Stimulated activated CD4-positive, alpha-beta T cell treated with anti-CD3 and anti-CD28 coated beads, TNF-alpha, amount 100 ng/mL, for 1 hour (primary cell): ENCODE results near the gene ACOT13.
"Not testable (repeated sequence)": the region's sequence is repeated elsewhere in the genome, so short reads cannot be mapped to it uniquely, and the experiment has no call there.

Experiments
- DNase-seq, 3 donors: peaks; one replicate each; pipeline ENCODE4 v3.0.0-alpha.2; 2020; ENCODE audit warnings: low read depth in 3 of 3, low spot score in 1 of 3

Gene ACOT13

GRCh38 chr6:24661759-24662158 lies 5.1 kb upstream of the ACOT13 start:
- not testable (repeated sequence) for DNase-seq

DNA sequence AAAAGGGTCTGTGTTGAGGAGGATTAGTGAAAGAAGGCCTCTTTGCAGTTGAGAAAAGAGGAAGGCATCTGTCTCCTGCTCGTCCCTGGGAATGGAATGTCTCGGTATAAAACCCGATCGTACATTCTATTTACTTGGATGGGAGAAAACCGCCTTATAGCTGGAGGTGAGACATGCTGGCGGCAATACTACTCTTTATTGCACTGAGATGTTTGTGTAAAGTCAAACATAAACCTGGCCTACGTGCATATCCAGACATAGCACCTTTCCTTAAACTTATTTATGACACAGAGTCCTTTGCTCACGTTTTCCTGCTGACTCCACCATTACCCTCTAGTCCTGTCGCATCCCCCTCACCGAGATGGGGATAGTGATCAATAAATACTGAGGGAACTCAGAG lies 4.6 kb upstream of the ACOT13 start:
- no peak for DNase-seq

- DNase-seq = no peak
These were observed 3.7 kb upstream of the ACOT13 start for GRCh38 chr6:24663189-24663588.

DNA sequence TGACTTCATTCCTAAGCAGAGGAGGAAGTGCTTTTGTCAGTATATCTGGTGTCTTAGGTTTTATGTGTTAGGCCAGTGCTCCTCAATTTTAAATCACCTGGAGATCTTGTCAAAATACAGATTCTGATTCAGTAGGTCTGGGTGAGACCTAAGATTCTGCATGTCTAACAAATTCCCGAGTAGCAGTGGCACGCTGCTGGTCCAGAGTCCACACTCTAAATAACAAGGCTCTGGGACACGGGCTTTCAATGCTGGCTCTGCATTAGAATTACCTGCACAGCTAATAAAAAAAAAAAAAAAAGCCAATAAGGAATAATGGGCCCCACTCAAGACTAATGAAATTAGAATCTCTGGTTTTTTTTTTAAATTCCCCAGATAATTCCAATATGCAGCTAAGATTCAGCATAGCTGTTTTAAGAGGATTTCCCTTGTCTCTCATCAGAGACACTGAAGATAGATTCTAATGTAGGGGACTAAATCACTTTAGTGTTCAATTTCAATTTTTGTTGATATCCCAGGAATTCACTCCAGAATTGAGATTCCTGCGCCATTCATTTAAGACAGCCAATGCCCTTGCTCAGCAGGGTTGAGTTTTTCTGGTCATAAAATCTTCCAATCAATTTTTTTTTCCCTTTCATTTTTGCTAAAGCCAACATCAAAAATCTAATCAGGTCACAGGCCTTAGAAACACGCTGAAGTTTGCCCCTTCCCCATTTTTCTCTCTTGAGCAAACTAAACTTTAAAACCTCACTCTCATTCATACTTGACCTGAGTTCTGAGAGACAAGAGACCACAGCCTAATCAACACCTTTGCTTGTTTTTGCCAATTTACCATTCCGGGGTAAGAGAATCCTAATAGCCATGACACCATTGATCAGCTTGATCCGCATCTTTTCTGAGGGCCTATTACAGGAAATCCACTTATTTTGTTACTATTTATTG lies 2.6 kb upstream of the ACOT13 start:
- DNase-seq = no peak

DNA sequence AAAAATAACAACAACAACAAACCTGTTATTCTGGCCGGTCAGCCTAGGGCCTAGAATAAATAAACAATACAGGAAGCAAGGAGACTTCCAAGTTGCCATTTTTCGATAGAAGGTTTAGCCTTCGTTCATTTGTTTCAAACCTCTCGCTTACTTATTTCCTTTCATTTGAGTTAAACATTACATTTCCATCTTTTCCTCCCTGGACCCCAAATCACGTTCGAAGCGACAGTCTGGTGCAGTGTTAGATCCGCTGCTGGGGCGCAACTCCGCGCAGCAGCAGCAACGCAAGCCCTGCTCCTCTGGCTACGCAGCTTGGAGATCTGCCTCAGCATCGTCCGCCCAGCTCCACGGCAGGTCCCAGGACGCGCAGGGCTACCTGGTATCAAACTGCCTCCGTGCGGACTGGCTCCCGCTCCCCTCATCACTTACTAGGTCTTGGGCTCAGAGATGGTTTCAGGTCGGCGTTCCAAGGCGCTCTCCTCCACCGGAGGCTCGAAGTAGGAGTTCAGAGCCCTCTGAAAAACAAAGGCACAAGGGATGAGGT lies 708 bp upstream of the ACOT13 start:
- DNase-seq = peak in 1 of 3 donors; percentile 9

DNA sequence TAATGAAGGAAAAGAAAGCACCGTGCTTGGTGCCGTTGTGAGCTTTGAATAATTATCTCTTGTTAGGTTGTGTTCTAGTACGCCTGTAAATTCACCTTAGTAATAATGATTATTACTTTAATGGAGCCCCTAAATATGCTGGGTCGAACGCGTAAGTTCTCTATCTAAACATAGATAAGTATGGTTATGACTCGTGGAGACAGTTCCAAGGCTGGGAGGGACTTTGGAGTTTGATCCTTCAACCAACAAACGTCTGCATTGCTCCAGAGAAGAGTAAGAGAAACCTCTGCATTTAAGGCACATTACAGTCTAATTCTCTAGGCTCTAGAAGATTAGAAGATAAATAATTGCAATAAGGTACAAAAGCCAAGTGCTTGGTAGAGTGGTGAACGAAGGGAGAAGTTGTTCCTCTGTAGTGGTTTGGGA lies 514 bp downstream of the ACOT13 start:
- no peak for DNase-seq

GRCh38 chr6:24668066-24668996 lies 1.5 kb downstream of the ACOT13 start:
- not testable (repeated sequence) for DNase-seq

- no peak for DNase-seq
These were observed 2.1 kb downstream of the ACOT13 start for GRCh38 chr6:24668997-24669361.

GRCh38 chr6:24670492-24670891 lies 3.6 kb downstream of the ACOT13 start:
- not testable (repeated sequence) for DNase-seq

DNA sequence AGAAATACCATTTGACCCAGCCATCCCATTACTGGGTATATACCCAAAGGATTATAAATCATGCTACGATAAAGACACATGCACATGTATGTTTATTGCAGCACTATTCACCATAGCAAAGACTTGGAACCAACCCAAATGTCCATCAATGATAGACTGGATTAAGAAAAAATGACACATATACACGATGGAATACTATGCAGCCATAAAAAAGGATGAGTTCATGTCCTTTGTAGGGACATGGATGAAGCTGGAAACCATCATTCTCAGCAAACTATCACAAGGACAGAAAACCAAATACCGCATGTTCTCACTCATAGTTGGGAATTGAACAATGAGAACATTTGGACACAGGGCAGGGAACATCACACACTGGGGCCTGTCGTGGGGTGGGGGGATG lies 4.2 kb downstream of the ACOT13 start:
- DNase-seq = not testable (repeated sequence)

- DNase-seq = no peak
These were observed 5.8 kb downstream of the ACOT13 start for GRCh38 chr6:24672620-24673182.

- no peak for DNase-seq
These were observed 6.7 kb downstream of the ACOT13 start for GRCh38 chr6:24673625-24674024.

DNA sequence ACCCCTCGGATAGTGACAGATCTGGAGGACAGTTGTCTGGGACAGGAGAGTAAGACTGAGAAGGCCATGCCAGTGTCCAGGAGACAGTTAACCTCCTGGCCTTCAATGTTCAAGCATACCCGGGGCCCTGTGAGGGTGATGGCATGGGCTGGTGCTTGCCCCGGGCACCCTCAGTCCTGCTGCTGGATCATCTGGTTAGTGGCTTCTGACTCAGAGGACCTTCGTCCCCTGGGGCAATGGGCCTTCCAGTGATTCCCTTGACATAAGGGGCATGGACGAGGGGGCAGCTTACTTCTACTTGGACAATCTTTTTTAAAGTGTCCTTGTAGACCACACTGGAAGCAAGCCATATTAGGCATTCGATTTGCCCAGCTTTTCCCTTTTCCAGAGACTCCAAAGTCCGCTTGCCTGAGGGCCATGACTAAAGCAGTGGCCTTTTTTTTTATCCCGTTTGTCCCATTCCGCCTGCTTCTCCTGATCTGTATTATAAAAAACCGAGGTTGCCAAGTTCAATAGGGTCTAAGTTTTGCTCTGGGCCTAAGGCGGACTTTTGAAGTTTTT lies 12.0 kb downstream of the ACOT13 start:
- not testable (repeated sequence) for DNase-seq

DNA sequence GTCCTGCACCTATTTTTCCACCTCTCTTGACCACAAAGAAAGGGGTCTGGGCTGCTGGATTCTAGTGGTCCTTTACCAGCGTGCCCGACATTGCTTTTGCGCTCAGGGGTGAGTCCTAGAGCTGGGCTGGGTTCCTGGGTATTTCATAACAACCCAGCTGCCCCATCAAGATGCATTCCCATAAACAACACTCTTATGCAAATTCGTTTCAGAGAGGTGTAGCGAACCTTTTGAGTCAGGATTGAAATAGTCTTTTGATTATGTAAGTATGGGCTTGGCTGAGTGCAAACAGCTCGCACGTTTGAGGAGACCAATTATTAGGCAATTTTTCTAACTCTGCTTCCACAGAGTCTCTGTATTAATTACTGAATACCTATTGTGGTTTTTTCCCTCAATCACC lies 13.7 kb downstream of the ACOT13 start:
- no peak for DNase-seq

- no peak for DNase-seq
These were observed 16.7 kb downstream of the ACOT13 start for GRCh38 chr6:24683297-24684296.

DNA sequence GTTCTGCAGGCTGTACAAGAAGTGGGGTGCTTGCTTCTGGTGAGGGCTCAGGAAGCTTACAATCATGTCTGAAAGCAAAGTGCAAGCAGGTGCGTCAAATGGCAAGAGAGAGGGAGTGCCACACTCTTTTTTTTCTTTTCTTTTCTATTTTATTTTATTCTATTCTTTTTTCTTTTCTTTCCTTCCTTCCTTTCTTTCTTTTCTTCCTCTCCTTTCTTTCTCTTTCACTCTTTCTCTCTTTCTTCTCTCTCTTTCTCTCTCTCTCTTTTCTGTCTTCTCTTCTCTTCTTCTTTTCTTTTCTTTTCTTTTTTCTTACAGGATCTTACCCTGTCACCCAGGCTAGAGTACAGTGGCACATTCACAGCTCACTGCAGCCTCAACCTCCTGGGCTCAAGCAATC lies 19.5 kb downstream of the ACOT13 start:
- no peak for DNase-seq

DNA sequence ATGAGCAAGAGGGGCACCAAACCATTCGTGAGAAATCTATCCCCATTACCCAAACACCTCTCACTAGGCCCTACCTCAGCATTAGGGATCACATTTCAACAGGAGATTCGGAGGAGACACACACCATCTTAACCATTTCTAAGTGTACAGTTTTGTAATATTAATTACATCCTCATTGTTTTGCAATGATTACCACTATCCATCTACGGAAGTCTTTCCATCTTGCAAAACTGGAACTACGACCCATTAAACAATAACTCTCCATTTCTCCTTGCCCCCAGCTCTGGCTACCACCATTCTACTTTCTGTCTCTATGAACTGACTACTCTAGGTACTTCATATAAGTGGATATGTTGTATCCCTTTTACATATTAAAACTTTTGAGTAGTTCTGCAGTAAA lies 20.1 kb downstream of the ACOT13 start:
- DNase-seq = no peak

DNA sequence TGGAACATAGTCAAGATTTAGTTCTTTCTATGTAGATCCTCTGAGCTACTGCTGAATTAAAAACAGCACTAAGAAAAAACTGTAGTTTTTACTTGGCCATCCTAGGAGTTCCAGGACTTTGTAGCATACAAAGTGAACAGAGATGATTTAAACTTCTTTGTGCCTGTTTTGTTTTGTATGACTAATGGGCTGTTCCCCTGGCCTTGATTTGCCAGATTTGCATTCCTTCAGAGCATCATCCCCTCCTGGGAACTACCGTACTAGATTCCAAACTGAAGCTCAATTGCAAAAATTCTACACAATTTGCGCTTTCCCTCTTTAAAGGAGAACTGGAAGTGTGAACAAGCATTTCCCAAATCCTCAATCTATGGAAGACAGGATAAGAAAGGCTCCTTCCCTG lies 23.1 kb downstream of the ACOT13 start:
- DNase-seq = no peak

DNA sequence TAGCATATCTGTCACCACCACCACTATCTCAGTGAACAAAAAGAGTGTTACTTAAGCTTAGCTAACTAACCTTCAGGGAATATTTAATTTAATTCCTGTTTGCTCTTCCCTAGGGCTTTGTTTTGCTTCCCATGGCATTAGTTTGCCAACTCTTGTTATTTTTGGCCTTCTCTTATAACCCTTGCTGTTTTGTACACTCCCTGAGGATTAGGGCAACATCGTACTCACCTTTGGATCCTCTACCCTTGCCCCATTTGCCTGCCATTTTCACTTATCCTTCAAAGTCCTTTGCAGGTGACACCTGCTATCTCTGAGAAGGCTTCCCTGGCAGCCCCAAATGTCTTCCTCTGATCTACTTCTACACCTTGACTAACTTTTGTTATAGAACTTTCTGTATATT lies 23.7 kb downstream of the ACOT13 start:
- DNase-seq = no peak

GRCh38 chr6:24691550-24691949 lies 24.7 kb downstream of the ACOT13 start:
- no peak for DNase-seq
